ENCODE measurements around the gene KHDC1. TPM values are rescaled to one million over a fixed set of nuclear protein-coding genes. Genes with fewer than 3 reads are reported as not detected.
"Not testable (repeated sequence)": the region's sequence is repeated elsewhere in the genome, so short reads cannot be mapped to it uniquely, and the experiment has no call there.

KHDC1 gene, protein sequence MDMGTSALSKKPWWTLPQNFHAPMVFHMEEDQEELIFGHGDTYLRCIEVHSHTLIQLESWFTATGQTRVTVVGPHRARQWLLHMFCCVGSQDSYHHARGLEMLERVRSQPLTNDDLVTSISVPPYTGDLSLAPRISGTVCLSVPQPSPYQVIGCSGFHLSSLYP
- 3.8 TPM for polyA plus RNA-seq (2013, experiment 1 of 2)
- 3.8 TPM for polyA plus RNA-seq (2013, experiment 2 of 2)

DNA sequence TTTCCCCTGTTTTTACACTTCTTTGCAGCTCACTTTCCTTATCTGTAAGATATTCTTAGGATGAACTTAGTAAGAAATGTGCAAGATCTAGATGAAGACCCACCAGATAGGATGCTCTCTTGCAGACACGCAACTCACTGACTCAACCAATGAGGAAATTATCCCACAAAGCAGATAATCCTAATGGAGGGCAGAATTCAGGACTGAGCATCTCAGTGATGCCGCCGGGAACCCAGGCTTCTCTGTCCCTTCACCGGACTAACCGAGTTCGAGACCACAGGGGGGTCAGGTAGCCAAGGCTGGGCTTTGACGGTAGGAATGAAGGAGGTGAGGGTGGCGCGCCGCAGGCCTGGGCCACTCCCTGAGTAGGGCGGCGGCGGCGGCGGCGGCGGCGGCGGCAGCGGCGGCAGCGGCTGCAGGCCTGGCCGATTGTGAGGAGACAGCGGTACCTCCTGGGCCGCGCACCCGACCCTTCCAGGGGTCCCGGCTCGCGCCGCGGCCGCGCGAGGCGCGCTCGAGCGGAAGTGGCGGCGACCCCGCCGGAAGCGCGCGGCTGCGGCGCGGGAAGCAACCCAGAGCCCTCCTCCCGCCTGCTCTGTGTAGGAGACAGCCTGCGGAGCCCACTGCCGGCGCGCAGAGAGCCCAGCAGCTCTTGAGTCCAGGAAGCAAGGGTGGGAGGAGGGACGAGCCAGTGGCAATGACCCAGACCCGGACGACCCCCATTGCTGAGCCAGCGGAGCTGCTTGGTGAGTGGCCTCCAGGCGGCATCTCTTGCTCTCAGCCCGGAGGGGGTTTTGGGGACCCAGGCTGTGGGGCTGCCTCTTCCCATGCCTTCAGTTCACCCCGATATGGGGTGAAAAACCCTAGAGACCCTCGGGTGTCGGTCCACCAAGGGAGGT, at the start of gene KHDC1:
TSS of gene KHDC1 (minus strand) at position 526 of the 899 bp plus-strand sequence. CDS start 20,679 bp downstream, outside the sequence.
- Histone ChIP-seq H3K36me3 (ENCODE audit: control insufficient read depth, insufficient read depth, low read length) (no peaks in the 10 kb centered on the region), H3K4me1 (ENCODE audit: control insufficient read depth, insufficient read depth, low read length, poor library complexity, severe bottlenecking) (no peaks in the 10 kb centered on the region), H3K27ac (ENCODE audit: low read depth, low read length, severe bottlenecking) (peak within 1 kb of the TSS; percentile 67), H3K4me3 (ENCODE audit: extremely low read depth, insufficient read depth, low read length, poor library complexity, severe bottlenecking) (peak within 1 kb of the TSS; percentile 48), H3K9me3 (ENCODE audit: control insufficient read depth, low read length) (no peaks in the 10 kb centered on the region)
- WGBS, 2 experiments (ENCODE audit: insufficient coverage in 2 of 2): 2 to 6% methylated on average over 43 to 46 of the region's 63 CpGs

DNA sequence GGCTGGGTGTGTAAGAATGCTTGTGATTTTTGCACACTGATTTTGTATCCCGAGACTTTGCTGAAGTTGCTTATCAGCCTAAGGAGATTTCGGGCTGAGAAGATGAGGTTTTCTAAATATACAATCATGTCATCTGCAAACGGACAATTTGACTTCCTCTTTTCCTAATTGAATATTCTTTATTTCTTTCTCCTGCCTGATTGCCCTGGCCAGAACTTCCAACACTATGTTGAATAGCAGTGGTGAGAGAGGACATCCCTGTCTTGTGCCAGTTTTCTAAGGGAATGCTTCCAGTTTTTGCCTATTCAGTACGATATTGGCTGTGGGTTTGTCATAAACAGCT, 47.5 kb upstream of the KHDC1 start:
- 17% methylated on average over 1 of the region's 4 CpGs; no CpG with 5 or more reads in 1 of the 2 experiments for WGBS, 2 experiments (ENCODE audit: insufficient coverage in 2 of 2)
- not testable (repeated sequence) for H3K4me1 ChIP-seq (ENCODE audit: control insufficient read depth, insufficient read depth, low read length, poor library complexity, severe bottlenecking); H3K36me3 ChIP-seq (ENCODE audit: control insufficient read depth, insufficient read depth, low read length); H3K9me3 ChIP-seq (ENCODE audit: control insufficient read depth, low read length); H3K27ac ChIP-seq (ENCODE audit: low read depth, low read length, severe bottlenecking)
- H3K4me3 ChIP-seq (ENCODE audit: extremely low read depth, insufficient read depth, low read length, poor library complexity, severe bottlenecking): peak overlapping the region; percentile 59

DNA sequence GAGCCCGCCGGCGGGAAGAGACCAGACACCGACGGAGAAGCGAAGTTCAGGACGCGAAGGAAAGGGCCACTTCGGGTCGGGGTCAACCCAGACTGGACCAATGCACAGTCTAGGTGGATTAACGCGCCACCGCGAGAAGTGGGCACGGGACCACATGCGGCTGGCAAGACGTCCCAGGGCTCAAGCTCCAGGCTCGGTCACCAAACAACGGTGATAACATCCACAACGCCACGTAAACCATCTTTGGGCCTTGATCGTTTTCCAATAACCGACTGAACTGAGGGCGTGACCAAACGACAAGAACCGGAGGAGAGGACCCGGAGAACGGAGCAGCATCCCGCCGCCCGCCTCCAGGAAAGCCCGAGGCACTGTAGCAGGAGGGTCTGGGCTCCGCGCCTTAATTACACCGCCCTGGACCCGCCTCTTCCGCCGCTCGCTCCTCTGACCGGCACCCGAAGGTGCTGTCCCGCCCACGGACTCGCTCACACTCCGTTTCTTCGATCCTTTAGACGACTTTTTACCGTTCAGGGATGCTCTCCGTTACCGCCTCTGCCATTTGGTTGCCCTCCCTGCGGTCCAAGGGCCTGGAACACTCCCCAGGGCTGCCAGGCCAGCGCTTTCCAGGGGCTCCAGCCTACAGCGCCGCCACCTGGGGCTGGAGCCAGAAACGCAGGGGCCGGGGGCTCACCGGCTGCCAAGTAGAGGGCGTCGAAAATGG, 46.9 kb upstream of the KHDC1 start:
- Histone ChIP-seq H3K27ac (ENCODE audit: low read depth, low read length, severe bottlenecking) (peak overlapping the region; percentile 36), H3K4me1 (ENCODE audit: control insufficient read depth, insufficient read depth, low read length, poor library complexity, severe bottlenecking) (no peaks in the 10 kb centered on the region), H3K9me3 (ENCODE audit: control insufficient read depth, low read length) (no peaks in the 10 kb centered on the region), H3K4me3 (ENCODE audit: extremely low read depth, insufficient read depth, low read length, poor library complexity, severe bottlenecking) (peak overlapping the region; percentile 59), H3K36me3 (ENCODE audit: control insufficient read depth, insufficient read depth, low read length) (no peaks in the 10 kb centered on the region)
- 4 to 6% methylated on average over 51 to 53 of the region's 59 CpGs for WGBS, 2 experiments (ENCODE audit: insufficient coverage in 2 of 2)

DNA sequence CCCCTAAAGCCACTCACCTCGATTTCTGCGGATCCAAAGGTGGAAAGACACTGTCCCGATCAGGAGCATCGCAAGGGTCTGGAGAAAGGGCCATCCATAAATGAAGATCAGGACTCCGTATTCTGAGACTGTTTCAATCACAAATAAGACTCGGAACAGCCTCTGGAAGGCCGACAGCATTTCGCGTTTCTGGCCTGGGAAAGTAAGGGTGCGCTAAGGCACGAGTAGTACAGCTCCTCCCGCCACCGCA, 46.5 kb upstream of the KHDC1 start:
- WGBS, 2 experiments (ENCODE audit: insufficient coverage in 2 of 2): 14% methylated on average over 13 of the region's 13 CpGs
- H3K4me3 ChIP-seq (ENCODE audit: extremely low read depth, insufficient read depth, low read length, poor library complexity, severe bottlenecking): peak overlapping the region; percentile 59

DNA sequence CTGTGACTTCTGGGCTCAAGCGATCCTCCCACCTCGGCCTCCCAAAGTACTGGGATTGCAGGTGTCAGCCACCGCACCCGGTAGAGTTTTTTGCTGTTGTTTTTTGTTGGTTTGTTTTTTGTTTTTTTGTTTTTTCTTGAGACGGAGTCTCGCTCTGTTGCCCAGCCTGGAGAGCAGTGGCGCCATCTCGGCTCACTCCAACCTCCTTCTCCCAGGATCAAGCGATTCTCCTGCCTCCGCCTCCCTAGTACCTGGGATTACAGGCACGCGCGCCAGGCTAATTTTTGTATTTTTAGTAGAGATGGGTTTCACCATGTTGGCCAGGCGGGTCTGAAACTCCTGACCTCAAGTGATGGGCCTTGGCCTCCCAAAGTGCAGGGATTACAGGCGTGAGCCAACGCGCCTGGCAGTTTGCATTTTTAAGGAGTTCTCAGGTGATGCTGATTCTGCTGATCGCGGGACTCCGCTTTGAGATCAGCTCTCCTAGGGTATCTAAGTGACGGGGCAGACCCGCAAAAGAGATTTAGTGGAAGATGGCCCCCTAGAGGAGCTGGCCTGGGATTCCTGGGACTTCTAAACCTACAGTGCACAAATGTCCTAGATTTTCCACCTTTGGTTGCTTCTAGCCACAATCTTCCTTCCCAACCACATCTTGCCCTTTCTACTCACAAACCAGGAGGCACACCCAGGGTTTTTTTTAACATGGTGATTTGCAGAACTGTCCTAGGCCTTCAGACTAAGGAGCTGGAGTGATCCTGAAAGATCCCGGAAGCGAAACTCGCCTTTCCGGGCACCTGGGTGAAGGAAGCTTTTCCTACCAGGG, 45.9 kb upstream of the KHDC1 start:
- H3K4me1 ChIP-seq (ENCODE audit: control insufficient read depth, insufficient read depth, low read length, poor library complexity, severe bottlenecking): no peaks in the 10 kb centered on the region
- no peaks in the 10 kb centered on the region for H3K9me3 ChIP-seq (ENCODE audit: control insufficient read depth, low read length)
- no peak overlapping the region for H3K27ac ChIP-seq (ENCODE audit: low read depth, low read length, severe bottlenecking)
- peak overlapping the region; percentile 59 for H3K4me3 ChIP-seq (ENCODE audit: extremely low read depth, insufficient read depth, low read length, poor library complexity, severe bottlenecking)
- H3K36me3 ChIP-seq (ENCODE audit: control insufficient read depth, insufficient read depth, low read length): no peaks in the 10 kb centered on the region
- 69 to 79% methylated on average over 10 to 23 of the region's 26 CpGs for WGBS, 2 experiments (ENCODE audit: insufficient coverage in 2 of 2)

More for the DNA sequence above, 46.5 kb upstream of the KHDC1 start:
- H3K27ac ChIP-seq (ENCODE audit: low read depth, low read length, severe bottlenecking): peak overlapping the region; percentile 36
- no peaks in the 10 kb centered on the region for H3K9me3 ChIP-seq (ENCODE audit: control insufficient read depth, low read length)
- H3K4me1 ChIP-seq (ENCODE audit: control insufficient read depth, insufficient read depth, low read length, poor library complexity, severe bottlenecking): no peaks in the 10 kb centered on the region
- H3K36me3 ChIP-seq (ENCODE audit: control insufficient read depth, insufficient read depth, low read length): no peaks in the 10 kb centered on the region

DNA sequence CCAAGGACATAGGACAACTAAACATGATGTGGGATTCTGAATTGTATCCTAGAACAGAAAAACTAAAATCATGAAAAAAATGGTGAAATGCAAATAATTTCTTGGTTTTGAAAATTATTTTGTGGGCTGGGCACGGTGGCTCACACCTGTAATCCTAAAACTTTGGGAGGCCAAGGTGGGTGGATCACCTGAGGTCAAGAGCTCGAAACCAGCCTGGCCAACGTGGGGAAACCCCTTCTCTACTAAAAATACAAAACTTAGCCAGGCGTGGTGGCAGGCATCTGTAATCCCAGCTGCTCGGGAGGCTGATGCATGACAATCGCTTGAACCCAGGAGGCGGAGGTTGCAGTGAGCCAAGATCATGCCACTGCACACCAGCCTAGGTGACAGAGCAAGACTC, 40.8 kb upstream of the KHDC1 start:
- peaks cover 25% of the 10 kb centered on the region for H3K36me3 ChIP-seq (ENCODE audit: control insufficient read depth, insufficient read depth, low read length)
- WGBS, 2 experiments (ENCODE audit: insufficient coverage in 2 of 2): 86 to 87% methylated on average over 2 to 7 of the region's 7 CpGs
- H3K27ac ChIP-seq (ENCODE audit: low read depth, low read length, severe bottlenecking); H3K9me3 ChIP-seq (ENCODE audit: control insufficient read depth, low read length); H3K4me3 ChIP-seq (ENCODE audit: extremely low read depth, insufficient read depth, low read length, poor library complexity, severe bottlenecking); H3K4me1 ChIP-seq (ENCODE audit: control insufficient read depth, insufficient read depth, low read length, poor library complexity, severe bottlenecking): not testable (repeated sequence)

DNA sequence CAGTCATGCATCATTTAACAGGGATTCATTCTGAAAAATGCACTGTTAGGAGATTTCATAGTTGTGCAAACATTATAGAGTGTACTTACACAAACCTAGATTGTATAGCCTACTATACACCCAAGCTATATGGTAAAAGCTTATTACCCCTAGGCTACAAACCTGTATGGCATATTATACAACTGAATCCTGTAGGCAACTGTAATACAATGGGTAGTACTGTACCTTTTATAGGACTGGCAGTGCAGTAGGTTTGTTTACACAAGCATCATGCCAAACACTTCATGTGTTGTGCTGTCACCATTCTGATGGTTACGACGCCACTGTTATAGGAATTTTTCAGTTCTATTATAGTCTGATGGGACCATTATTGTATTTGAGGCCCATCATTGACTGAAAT, 39.3 kb upstream of the KHDC1 start:
- Histone ChIP-seq H3K4me3 (ENCODE audit: extremely low read depth, insufficient read depth, low read length, poor library complexity, severe bottlenecking) (no peak overlapping the region), H3K27ac (ENCODE audit: low read depth, low read length, severe bottlenecking) (no peak overlapping the region), H3K9me3 (ENCODE audit: control insufficient read depth, low read length) (no peaks in the 10 kb centered on the region), H3K4me1 (ENCODE audit: control insufficient read depth, insufficient read depth, low read length, poor library complexity, severe bottlenecking) (no peaks in the 10 kb centered on the region), H3K36me3 (ENCODE audit: control insufficient read depth, insufficient read depth, low read length) (peaks cover 30% of the 10 kb centered on the region)
- WGBS, 2 experiments (ENCODE audit: insufficient coverage in 2 of 2): no CpG with 5 or more reads among the region's 2 CpGs

DNA sequence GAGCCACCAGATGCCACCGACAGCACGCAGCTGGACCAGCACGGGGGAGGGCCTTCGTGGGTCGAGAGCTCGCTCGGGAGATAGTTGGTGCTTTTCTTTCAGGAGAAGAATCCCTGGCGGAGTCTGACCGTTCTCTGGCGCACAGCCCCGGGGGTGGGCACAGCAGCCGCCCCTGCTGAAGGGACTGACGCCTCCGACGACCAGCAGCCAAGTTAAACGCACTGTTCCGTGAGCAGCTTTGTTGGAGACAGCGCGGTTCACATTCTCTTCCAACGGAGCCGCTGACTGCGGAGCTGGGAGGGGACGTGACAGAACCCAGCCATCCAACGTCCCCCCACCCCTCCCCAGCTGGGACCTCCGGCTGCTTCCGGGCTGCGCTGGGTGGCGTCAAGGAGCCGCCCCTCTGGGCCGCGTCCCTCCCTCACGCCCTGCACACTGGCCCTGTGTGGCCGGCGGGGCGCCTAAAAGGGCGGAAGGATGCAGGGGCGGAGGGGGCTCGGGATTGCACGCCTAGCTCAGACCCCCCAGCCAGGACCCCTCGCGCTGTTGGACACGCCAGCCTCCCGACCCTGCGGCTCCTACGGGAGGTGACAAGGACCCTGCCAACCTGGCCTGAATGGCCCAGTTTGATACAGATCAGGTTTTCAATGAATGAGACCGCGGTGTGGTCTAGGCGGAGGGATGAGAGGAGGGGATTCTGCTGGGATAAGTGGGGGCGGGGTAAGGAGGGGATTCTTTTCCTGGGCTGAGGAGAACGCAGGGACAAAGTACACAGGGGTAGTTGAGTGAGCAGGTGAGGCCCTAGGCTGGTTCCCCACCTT, 36.4 kb upstream of the KHDC1 start:
- no peak overlapping the region for H3K4me3 ChIP-seq (ENCODE audit: extremely low read depth, insufficient read depth, low read length, poor library complexity, severe bottlenecking)

DNA sequence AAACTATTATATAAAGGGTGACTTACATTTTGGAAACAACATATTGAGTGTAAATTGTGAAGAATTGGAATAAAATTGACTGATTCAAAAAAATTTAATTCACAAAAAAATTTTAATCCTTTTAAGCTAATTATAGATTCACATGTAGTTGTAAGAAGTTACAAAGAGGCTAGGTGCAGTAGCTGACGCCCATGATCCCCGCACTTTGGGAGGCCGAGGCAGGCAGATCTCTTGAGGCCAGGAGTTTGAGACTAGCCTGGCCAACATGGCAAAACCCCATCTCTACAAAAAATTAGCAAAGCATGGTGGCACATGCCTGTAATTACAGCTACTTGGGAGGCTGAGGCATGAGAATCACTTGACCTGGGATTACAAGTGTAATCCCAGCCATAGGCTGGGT, 30.3 kb upstream of the KHDC1 start:
- Histone ChIP-seq H3K4me3 (ENCODE audit: extremely low read depth, insufficient read depth, low read length, poor library complexity, severe bottlenecking) (no peak overlapping the region), H3K27ac (ENCODE audit: low read depth, low read length, severe bottlenecking) (no peak overlapping the region), H3K4me1 (ENCODE audit: control insufficient read depth, insufficient read depth, low read length, poor library complexity, severe bottlenecking) (no peaks in the 10 kb centered on the region), H3K36me3 (ENCODE audit: control insufficient read depth, insufficient read depth, low read length) (peaks cover 11% of the 10 kb centered on the region), H3K9me3 (ENCODE audit: control insufficient read depth, low read length) (no peaks in the 10 kb centered on the region)
- no CpG with 5 or more reads among the region's 3 CpGs for WGBS, 2 experiments (ENCODE audit: insufficient coverage in 2 of 2)

More for the DNA sequence above, 36.4 kb upstream of the KHDC1 start:
- no peaks in the 10 kb centered on the region for H3K9me3 ChIP-seq (ENCODE audit: control insufficient read depth, low read length)
- H3K4me1 ChIP-seq (ENCODE audit: control insufficient read depth, insufficient read depth, low read length, poor library complexity, severe bottlenecking): no peaks in the 10 kb centered on the region
- H3K36me3 ChIP-seq (ENCODE audit: control insufficient read depth, insufficient read depth, low read length): peaks cover 30% of the 10 kb centered on the region
- H3K27ac ChIP-seq (ENCODE audit: low read depth, low read length, severe bottlenecking): no peak overlapping the region
- WGBS, 2 experiments (ENCODE audit: insufficient coverage in 2 of 2): 98% methylated on average over 35 to 48 of the region's 50 CpGs

DNA sequence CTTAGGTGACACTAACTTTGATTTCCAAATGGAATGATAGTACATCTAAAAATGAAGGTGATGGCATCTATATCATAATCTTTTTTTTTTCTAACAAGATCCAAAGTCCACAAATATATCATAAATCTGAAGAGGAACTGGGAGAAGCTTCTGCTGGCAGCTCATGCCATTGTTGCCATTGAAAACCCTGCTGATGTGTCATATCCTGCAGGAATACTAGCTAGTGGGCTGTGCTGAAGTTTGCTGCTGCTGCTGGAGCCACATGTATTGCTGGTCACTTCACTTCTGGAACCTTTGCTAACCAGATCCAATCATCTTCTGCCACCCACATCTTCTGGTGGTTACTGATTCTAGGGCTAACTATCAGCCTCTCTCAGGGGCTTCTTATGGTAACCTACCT, 27.4 kb upstream of the KHDC1 start:
- Histone ChIP-seq H3K4me1 (ENCODE audit: control insufficient read depth, insufficient read depth, low read length, poor library complexity, severe bottlenecking) (no peaks in the 10 kb centered on the region), H3K36me3 (ENCODE audit: control insufficient read depth, insufficient read depth, low read length) (peaks cover 5% of the 10 kb centered on the region), H3K9me3 (ENCODE audit: control insufficient read depth, low read length) (no peaks in the 10 kb centered on the region), H3K27ac (ENCODE audit: low read depth, low read length, severe bottlenecking) (no peak overlapping the region), H3K4me3 (ENCODE audit: extremely low read depth, insufficient read depth, low read length, poor library complexity, severe bottlenecking) (no peak overlapping the region)
